BJ (cell line): ENCODE results near the gene KCNH4. TPM values are rescaled to one million over a fixed set of nuclear protein-coding genes. Genes with fewer than 3 reads are reported as not detected.
A peak's percentile ranks its signal among the peaks of the same experiment; 100 is the strongest.

Experiments
- CTCF ChIA-PET: fragments of 350-600 bp; formaldehyde crosslinking; extraction: SDS; loops from one replicate; lab custom pipeline; 2021; ENCODE audit warnings: antibody characterized with exemption, inconsistent platforms; lab: Yijun Ruan, JAX
- POLR2A ChIA-PET: fragments of 300-600 bp; sonication (Branson Sonifier 250); formaldehyde crosslinking; extraction: SDS; loops from one replicate; lab custom pipeline; 2021; ENCODE audit warnings: antibody characterized with exemption; lab: Charles Lee
- DNase-seq: peaks from one replicate; pipeline ENCODE4 v3.0.0-alpha.2; 2011; ENCODE audit warnings: low read depth
- H3K27me3 ChIP-seq: 2 replicates; pipeline ENCODE4 v1.6.0; 2011; ENCODE audit warnings: low read length; ENCODE audit not compliant: control insufficient read depth, insufficient read depth
- H3K36me3 ChIP-seq: 2 replicates; pipeline ENCODE4 v1.5.1; 2011; ENCODE audit warnings: low read length; ENCODE audit not compliant: control insufficient read depth, insufficient read depth
- H3K4me3 ChIP-seq: 2 replicates; pipeline ENCODE4 v1.5.1; 2011; ENCODE audit warnings: low read depth, mild to moderate bottlenecking, control low read depth, low read length
- CTCF ChIP-seq: IDR thresholded peaks from 2 replicates; pipeline ENCODE4 v1.5.1; 2011; ENCODE audit warnings: low read depth, mild to moderate bottlenecking, control low read depth, inconsistent platforms, low read length, moderate library complexity; ENCODE audit not compliant: insufficient read depth
- polyA plus RNA-seq: library from polyadenylated mRNA; depleted of rRNA; stranded (reverse); fragments of >200 nt; gene quantifications from 2 replicates; pipeline ENCODE4 v1.2.3, GENCODE V29; 2011

The KCNH4 gene
- polyA plus RNA-seq, 1 experiment, result 0.07 TPM

DNA sequence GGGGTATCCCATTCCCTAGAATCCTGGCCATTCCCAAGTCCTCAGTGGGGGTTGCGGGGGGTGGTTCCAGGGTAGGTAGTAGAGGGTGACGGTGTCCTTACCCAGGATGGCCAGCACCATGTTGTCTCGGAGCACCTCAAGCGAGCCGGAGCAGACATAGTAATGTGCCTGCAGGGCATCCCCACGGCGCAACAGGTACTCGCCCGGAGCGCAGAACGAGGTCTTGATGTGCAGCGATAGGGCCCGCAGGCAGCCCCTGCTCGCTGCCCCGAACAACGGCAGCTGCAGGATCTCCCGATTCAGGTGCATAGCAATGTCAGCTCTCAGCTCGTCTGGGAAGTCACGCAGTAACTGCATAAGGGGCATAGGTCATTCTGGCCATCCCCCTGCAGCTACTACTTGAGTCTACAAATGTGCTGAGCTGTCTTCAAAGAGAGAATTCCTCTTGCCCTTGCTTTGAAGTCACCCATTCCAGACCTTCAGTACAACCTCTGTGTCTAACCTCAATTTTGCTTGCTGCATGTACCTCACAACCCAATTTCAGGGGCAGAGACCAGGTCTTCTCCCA, 14.7 kb downstream of the KCNH4 start:
- ChIA-PET CTCF (interaction anchor here (1.0 kb wide), 1 partner anchor 10 kb away, joined by 3 read pairs; no protein-coding TSS in a partner anchor), POLR2A (no interaction called here)
- Histone ChIP-seq H3K27me3 (peaks cover 7% of the 10 kb centered on the region), H3K4me3 (no peak overlapping the region), H3K36me3 (no peaks in the 10 kb centered on the region)
- TF ChIP-seq CTCF, result no peak
- no peak for DNase-seq

GRCh38 chr17:42165751-42166150, 15.2 kb downstream of the KCNH4 start:
- CTCF ChIA-PET, result interaction anchor here (1.0 kb wide), 1 partner anchor 10 kb away, joined by 3 read pairs; no protein-coding TSS in a partner anchor
- H3K36me3 ChIP-seq, result no peaks in the 10 kb centered on the region

DNA sequence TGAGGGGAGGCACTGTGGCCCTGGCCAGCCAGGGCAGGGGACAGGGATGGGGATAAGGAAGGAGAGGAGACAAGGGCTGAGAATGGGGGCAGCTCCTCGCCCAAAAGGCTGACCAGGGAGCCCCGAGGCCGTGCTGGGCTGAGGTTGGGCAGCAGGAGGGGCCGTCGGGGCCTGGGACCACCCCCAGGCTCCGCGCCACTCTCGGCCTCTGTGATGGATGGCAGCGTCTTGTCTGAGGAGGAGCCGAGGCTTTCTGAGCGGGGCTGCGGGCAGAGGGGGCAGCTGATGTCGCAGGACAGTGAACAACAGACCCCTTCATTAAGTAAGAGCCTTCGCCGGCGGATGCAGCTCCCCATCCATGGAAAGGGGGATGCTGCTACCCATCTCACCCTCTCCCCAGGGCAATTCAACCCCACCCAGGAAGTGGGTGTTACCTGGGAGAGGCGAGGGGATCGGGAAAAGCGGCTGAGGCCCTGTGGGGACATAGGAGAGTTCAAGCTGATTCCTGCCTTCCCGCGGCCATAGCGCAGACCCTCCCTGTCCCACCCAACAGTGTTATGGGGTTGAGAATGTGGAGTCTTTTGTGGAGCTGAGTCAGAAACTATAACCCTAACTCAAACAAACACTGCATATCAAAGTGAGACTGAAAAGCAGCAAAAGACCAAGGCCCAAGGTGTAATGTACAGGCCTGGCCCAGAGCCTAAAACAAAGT, 17.1 kb downstream of the KCNH4 start:
- H3K27me3 ChIP-seq, result no peaks in the 10 kb centered on the region; the same call in none of the 2 replicates
- H3K4me3 ChIP-seq, result no peak overlapping the region
- DNase-seq, result no peak
- TF ChIP-seq CTCF, result no peak
- ChIA-PET POLR2A (no interaction called here), CTCF (no interaction called here)
- H3K36me3 ChIP-seq, result no peaks in the 10 kb centered on the region

More at GRCh38 chr17:42165751-42166150, 15.2 kb downstream of the KCNH4 start:
- POLR2A ChIA-PET, result no interaction called here
- H3K27me3 ChIP-seq, result peaks cover 3% of the 10 kb centered on the region
- DNase-seq, result no peak
- TF ChIP-seq CTCF, result no peak
- no peak overlapping the region for H3K4me3 ChIP-seq

DNA sequence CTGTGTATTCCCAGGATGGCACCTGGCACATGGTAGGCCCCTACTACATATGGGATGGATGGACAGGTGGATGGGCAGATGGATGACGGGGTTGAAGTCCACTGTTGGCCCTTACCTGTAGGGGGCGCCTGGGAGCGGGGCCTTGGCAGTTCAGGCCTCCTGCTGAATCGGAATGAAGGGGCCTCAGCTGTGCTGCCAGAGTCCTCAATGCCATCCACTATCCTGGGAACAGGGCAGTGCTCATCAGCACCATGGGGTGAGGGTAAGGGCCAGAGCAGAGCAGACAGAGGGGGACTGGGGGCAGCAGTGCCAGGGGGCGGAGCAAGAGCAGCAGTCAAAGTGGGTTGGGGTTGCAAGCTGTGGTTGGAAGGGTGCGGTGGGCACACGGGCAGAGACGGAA, 17.8 kb downstream of the KCNH4 start:
- ChIA-PET POLR2A (no interaction called here), CTCF (no interaction called here)
- Histone ChIP-seq H3K4me3 (no peak overlapping the region), H3K27me3 (no peaks in the 10 kb centered on the region; the same call in none of the 2 replicates), H3K36me3 (no peaks in the 10 kb centered on the region)
- no peak for DNase-seq
- TF ChIP-seq CTCF, result peak; percentile 37; the same call in 1 of the 2 replicates

GRCh38 chr17:42160531-42160910, 20.4 kb downstream of the KCNH4 start:
- DNase-seq, result no peak
- Histone ChIP-seq H3K27me3 (no peaks in the 10 kb centered on the region), H3K36me3 (no peaks in the 10 kb centered on the region), H3K4me3 (no peak overlapping the region)
- no peak for TF ChIP-seq CTCF
- ChIA-PET CTCF (interaction anchor here (0.6 kb wide), 1 partner anchor 20 kb away, joined by 3 read pairs; the partner anchor contains the start of gene KCNH4), POLR2A (interaction anchor here (0.6 kb wide), 2 partner anchors 512 to 587 kb away, joined by 3 to 20 read pairs; no protein-coding TSS in a partner anchor)
